ENCODE results near the gene CAMK1D.

DNA sequence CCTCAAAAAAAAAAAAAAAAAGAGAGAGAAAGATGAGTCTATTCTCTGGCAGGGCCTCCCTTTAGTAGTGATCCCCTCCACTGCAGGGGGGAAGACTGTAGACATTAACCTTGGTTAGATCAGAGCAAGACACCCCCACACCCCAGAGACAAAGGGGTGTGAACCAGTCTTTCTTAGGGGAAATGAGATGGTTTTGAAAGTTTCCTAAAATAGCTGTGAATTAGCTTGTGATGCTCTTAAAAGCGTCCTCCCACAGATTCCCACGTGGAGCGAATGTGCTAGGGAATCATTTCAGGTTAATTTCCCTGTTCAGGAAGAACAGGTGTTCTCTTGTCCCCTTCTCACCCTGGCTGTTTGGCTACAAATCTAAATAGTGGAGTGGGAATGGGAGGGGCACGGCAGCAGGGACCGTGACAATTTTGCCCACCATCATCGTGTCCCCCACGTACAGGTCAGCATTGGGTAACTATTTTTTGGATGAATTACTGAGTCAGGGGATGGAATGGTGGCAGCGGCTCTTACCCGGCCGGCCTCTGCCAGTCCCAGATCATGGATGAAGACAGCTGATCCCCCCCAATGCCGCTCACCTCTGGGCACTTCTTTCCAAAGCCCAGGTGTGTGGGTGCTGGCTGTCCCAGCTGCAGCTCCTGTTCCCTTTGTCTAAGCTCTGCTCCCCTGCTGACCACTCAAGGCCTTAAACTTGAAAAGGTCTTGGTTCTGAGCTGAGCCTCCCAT lies 499.3 kb downstream of the CAMK1D start:
- no peak for TF ChIP-seq CTCF (IDR thresholded peaks at IDR 0.05; ENCODE audit: low read length)
- TF ChIP-seq EZH2 (optimal IDR thresholded peaks at IDR 0.05; ENCODE audit: low read depth, low read length), result no peak
